OCI-LY1 (cell line): Measurements from ENCODE around the gene NIM1K.

ENCODE experiments used
- EZH2 ChIP-seq: fragments of 200-600 bp; sonication (generic), shearing (Covaris generic); IDR thresholded peaks from 2 replicates; pipeline ENCODE4 v1.8.0; 2017; ENCODE audit warnings: borderline replicate concordance, mixed run types, mild to moderate bottlenecking, antibody characterized with exemption, low read length, moderate library complexity, mixed read lengths
- TF ChIP-seq, protein P1 (sequence below): fragments of 200-600 bp; sonication (generic), shearing (Covaris generic); IDR thresholded peaks from 2 replicates; pipeline ENCODE4 v1.5.1; 2017; ENCODE audit warnings: mild to moderate bottlenecking, antibody characterized with exemption, low read length, moderate library complexity, mixed read lengths

DNA sequence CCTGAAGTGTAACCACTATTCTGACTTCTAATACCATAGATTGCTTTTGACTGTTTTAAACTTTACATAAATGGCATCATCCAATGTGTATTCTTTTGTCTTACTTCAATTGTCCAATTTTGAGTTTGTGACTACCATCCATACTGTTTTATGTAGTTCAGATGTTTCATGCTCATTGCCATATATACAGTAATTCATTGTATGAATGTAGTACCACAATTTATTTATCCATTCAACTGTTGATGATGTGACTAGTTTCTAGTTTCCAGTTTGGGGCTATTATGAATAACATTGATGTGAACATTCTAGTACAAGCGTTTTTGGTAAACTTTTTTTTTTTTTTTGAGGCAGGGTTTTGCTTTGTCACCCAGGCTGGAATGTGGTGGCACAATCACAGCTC is 66.1 kb downstream of the NIM1K start:
- TF ChIP-seq, protein P1, sequence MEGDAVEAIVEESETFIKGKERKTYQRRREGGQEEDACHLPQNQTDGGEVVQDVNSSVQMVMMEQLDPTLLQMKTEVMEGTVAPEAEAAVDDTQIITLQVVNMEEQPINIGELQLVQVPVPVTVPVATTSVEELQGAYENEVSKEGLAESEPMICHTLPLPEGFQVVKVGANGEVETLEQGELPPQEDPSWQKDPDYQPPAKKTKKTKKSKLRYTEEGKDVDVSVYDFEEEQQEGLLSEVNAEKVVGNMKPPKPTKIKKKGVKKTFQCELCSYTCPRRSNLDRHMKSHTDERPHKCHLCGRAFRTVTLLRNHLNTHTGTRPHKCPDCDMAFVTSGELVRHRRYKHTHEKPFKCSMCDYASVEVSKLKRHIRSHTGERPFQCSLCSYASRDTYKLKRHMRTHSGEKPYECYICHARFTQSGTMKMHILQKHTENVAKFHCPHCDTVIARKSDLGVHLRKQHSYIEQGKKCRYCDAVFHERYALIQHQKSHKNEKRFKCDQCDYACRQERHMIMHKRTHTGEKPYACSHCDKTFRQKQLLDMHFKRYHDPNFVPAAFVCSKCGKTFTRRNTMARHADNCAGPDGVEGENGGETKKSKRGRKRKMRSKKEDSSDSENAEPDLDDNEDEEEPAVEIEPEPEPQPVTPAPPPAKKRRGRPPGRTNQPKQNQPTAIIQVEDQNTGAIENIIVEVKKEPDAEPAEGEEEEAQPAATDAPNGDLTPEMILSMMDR: no peak
- TF ChIP-seq EZH2: no peak
